C4-2B (cell line): ENCODE measurements around the gene RAB18.

Experiments
- H3K27ac ChIP-seq: fragments of 450-650 bp; 2 replicates; pipeline ENCODE4 v1.5.1; 2017
- ZFX ChIP-seq: fragments of 450-650 bp; IDR thresholded peaks from 2 replicates; pipeline ENCODE4 v1.6.1; 2017
- TF ChIP-seq, protein P1 (sequence below): fragments of 450-650 bp; conservative IDR thresholded peaks from 2 replicates; pipeline ENCODE4 v1.5.1; 2017; ENCODE audit warnings: mild to moderate bottlenecking

Gene RAB18

GRCh38 chr10:27578316-27578715 lies 74.2 kb downstream of the RAB18 start:
- TF ChIP-seq, protein P1, sequence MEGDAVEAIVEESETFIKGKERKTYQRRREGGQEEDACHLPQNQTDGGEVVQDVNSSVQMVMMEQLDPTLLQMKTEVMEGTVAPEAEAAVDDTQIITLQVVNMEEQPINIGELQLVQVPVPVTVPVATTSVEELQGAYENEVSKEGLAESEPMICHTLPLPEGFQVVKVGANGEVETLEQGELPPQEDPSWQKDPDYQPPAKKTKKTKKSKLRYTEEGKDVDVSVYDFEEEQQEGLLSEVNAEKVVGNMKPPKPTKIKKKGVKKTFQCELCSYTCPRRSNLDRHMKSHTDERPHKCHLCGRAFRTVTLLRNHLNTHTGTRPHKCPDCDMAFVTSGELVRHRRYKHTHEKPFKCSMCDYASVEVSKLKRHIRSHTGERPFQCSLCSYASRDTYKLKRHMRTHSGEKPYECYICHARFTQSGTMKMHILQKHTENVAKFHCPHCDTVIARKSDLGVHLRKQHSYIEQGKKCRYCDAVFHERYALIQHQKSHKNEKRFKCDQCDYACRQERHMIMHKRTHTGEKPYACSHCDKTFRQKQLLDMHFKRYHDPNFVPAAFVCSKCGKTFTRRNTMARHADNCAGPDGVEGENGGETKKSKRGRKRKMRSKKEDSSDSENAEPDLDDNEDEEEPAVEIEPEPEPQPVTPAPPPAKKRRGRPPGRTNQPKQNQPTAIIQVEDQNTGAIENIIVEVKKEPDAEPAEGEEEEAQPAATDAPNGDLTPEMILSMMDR: no peak
- TF ChIP-seq ZFX: no peak
- no peak overlapping the region for H3K27ac ChIP-seq

- no peak overlapping the region for H3K27ac ChIP-seq
- TF ChIP-seq, protein P1: no peak
- TF ChIP-seq ZFX: no peak
These were observed 77.1 kb downstream of the RAB18 start for GRCh38 chr10:27581225-27581624.

GRCh38 chr10:27584302-27584701 lies 80.2 kb downstream of the RAB18 start:
- TF ChIP-seq ZFX: no peak
- TF ChIP-seq, protein P1: no peak
- no peak overlapping the region for H3K27ac ChIP-seq
